NCI-H1105 treated with DMSO at 0.1 percent for 48 hours (cell line): Measurements from ENCODE around the gene SLC15A2.

ENCODE experiments used
- DNase-seq: peaks from one replicate; lab custom pipeline; 2025; lab: John Stamatoyannopoulos, UW

Gene SLC15A2

DNA sequence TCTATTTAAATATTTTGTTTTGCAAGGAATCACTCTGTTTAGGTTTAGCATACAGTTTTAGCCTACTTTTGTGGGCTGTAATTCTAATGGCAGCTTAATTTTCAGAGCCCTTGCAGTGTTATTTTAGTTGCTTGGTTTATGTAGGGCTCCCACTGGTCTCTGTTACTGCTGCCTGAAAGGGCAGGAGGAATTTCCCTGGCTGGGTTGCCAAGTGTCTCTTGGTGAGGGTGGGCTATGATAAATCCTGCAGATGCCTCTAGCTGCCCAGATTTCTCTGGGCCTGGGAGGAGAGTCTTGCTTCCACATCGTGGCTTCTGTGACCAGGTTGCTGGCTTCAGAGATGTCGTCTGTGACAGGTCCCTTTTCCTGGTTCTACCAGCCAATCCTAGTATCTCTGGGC is 91.6 kb downstream of the SLC15A2 start:
- DNase-seq: no peak

DNA sequence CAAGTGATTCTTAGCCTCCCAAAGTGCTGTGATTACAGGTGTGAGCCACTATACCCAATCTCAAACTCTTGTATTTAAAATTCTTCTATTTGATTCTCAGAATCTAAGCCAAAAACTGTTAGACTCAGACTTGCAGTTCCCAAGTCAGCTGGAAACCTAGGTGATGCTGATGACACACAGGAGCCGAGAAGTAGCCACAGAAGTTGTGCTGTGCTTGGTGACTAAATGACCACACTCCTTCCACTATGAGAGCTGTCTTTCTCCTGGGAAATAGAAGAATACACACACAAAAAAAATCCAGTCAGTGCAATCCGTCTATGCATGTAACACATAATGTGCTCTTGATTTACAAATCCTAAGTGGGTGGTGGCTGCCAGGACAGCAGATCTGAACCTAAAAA is 93.9 kb downstream of the SLC15A2 start:
- DNase-seq: no peak

DNA sequence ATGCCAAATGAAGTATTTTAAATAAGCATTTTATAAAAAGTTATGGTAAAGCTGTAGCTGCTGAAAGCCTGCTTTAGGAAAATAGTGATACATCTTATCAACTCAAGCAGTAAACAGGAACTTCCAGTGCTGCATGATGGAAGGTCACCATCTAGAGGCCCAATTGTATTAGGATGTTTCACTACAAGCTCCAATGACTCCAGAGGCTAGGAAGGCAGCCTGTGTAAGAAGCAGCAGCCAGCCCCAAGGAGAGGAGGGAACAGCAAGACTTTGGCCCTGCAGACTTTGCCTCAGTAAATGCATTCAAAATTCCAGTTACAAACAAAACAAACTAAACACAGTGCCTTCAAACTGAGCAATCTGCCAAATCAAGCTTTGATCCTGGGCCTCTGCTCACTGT is 95.7 kb downstream of the SLC15A2 start:
- DNase-seq: no peak

DNA sequence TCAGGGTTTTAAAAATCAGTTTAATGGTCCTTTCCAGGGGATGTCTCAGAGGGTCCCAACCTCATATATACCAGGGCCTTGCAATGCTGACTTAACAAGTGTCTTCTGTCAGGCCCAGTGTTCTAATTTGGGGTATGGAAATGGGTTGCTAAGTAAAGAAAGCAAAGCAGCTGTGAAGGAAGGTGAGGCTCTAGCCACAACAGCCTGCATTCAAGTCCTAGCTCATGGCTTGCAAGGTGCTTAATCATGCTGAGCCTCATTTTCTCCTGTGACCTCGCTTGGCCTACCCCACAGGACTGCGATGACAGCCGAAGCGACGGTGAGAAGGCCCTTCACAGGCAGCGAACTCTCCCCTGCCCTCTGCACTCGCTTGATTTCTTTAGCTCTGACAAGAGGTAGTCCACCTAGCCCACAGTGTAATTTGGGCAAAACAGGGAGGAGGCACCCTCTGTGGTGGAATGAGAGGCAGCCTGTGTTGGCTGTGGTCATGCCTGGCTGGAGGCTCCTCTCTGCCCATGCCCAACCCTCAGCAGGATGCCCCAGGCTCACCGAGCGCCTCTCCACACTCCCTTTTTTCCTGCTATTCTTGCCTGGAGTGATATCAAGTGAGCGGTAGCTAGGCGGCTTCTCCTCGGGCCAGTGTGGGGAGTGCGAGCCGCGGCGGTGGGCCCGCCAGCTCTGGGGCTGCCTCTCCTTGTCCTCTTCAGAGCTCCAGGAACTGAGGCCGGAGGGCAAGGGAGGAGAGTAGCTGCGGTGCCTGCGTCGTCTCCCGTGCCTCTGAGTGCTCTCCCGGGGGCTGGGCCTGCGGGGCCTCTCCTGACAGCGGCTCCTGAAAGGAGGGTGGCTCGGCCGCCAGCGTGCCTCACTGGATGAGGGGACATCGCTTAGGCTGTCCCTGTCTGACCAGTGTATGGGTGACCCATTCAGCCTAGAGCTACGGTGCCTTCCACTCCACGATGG is 98.7 kb downstream of the SLC15A2 start:
- no peak for DNase-seq
